B cell (primary cell): ENCODE measurements around the gene AOPEP. TPM values are rescaled to one million over a fixed set of nuclear protein-coding genes. Genes with fewer than 3 reads are reported as not detected.

Experiments
- ATAC-seq: fragments of 200-7000 bp; cut with Tn5 transposase; one replicate; pipeline ENCODE4 v1.10.0; 2021; ENCODE audit warnings: low read depth, mild to moderate bottlenecking, moderate number of reproducible peaks, moderate library complexity
- CTCF ChIA-PET: fragments of 350-600 bp; sonication (Branson Sonifier 250); formaldehyde crosslinking; loops from one replicate; lab custom pipeline; 2021; ENCODE audit warnings: antibody characterized with exemption, inconsistent platforms; lab: Charles Lee
- POLR2A ChIA-PET: fragments of 350-600 bp; sonication (Branson Sonifier 250); formaldehyde crosslinking; loops from one replicate; lab custom pipeline; 2021; ENCODE audit warnings: antibody characterized with exemption; lab: Charles Lee
- DNase-seq: peaks from one replicate; pipeline ENCODE4 v3.0.0; 2013
- H2AFZ ChIP-seq: 2 replicates; pipeline ENCODE4 v1.6.1; 2012; ENCODE audit warnings: mild to moderate bottlenecking, low read depth, low read length; ENCODE audit not compliant: insufficient read depth, poor library complexity, severe bottlenecking
- H3K27ac ChIP-seq, 2 donors: 1 replicate in 1 of 2; 2 replicates in 1 of 2; pipeline ENCODE4 v1.5.1; 2012 to 2013; ENCODE audit warnings: low read length in 2 of 2, mild to moderate bottlenecking in 2 of 2, moderate library complexity in 1 of 2
- H3K27me3 ChIP-seq, 4 experiments: fragments of 200-600 bp in 1 of 4; sonication (generic) in 1 of 4; replicated peaks in 1 of 4; 1 replicate in 2 of 4; 2 replicates in 2 of 4; pipeline versions ENCODE4 v1.6.1 to v1.7.0; 2013 to 2016; ENCODE audit warnings: low read length in 3 of 4, mild to moderate bottlenecking in 2 of 4, mixed read lengths in 1 of 4, moderate library complexity in 1 of 4; ENCODE audit not compliant: insufficient read depth in 4 of 4, control insufficient read depth in 3 of 4; ENCODE audit errors: control extremely low read depth in 1 of 4
- H3K36me3 ChIP-seq, 2 experiments: replicated peaks in 1 of 2; 1 replicate in 1 of 2; 2 replicates in 1 of 2; pipeline versions ENCODE4 v1.6.1 to v1.7.1; 2013; ENCODE audit warnings: low read length in 1 of 2; ENCODE audit not compliant: insufficient read depth in 2 of 2, control insufficient read depth in 1 of 2; ENCODE audit errors: control extremely low read depth in 1 of 2, extremely low read depth in 1 of 2
- H3K4me1 ChIP-seq, 2 donors: fragments of 200-600 bp in 1 of 2; sonication (generic) in 1 of 2; 1 replicate in 1 of 2; 2 replicates in 1 of 2; pipeline versions ENCODE4 v1.5.1 to v1.6.1; 2013 to 2017; ENCODE audit warnings: low read length in 2 of 2; ENCODE audit not compliant: control insufficient read depth in 2 of 2, insufficient read depth in 2 of 2
- H3K4me2 ChIP-seq: replicated peaks from 2 replicates; pipeline ENCODE3; 2012; ENCODE audit warnings: mild to moderate bottlenecking, low read depth, low read length; ENCODE audit not compliant: poor library complexity, severe bottlenecking
- H3K4me3 ChIP-seq, 5 experiments: fragments of 200-600 bp in 1 of 5; sonication (generic) in 1 of 5; 1 replicate in 3 of 5; 2 replicates in 2 of 5; pipeline versions ENCODE4 v1.5.1 to v1.7.0; 2011 to 2016; ENCODE audit warnings: low read length in 4 of 5, mild to moderate bottlenecking in 4 of 5, low read depth in 2 of 5, control low read depth in 1 of 5, moderate library complexity in 1 of 5; ENCODE audit not compliant: insufficient read depth in 1 of 5; ENCODE audit errors: control extremely low read depth in 1 of 5, extremely low read depth in 1 of 5
- H3K79me2 ChIP-seq: fragments of 200-600 bp; sonication (generic); one replicate; pipeline ENCODE4 v1.6.0; 2016; ENCODE audit warnings: low read length; ENCODE audit not compliant: control insufficient read depth, insufficient read depth
- H3K9ac ChIP-seq: fragments of 200-600 bp; sonication (generic); 2 replicates; pipeline ENCODE4 v1.6.1; 2017; ENCODE audit warnings: mild to moderate bottlenecking, low read length, moderate library complexity
- H3K9me3 ChIP-seq, 3 donors: one replicate each; pipeline versions ENCODE4 v1.6.1 to v1.7.1; 2013; ENCODE audit warnings: low read length in 2 of 3; ENCODE audit not compliant: control insufficient read depth in 2 of 3, insufficient read depth in 1 of 3; ENCODE audit errors: control extremely low read depth in 1 of 3
- H4K20me1 ChIP-seq: 2 replicates; pipeline ENCODE4 v1.6.0; 2012; ENCODE audit warnings: mild to moderate bottlenecking, low read length; ENCODE audit not compliant: insufficient read depth, control insufficient read depth, poor library complexity, severe bottlenecking
- H3K27ac Mint-ChIP-seq: one replicate; pipeline ENCODE4 v1.8.0; 2021; ENCODE audit warnings: mixed read lengths
- H3K27me3 Mint-ChIP-seq: one replicate; pipeline ENCODE4 v1.8.0; 2021; ENCODE audit warnings: mixed read lengths
- H3K4me1 Mint-ChIP-seq: one replicate; pipeline ENCODE4 v1.8.0; 2021; ENCODE audit warnings: mixed read lengths
- H3K4me3 Mint-ChIP-seq: one replicate; pipeline ENCODE4 v1.8.0; 2021; ENCODE audit warnings: mixed read lengths
- H3K9me3 Mint-ChIP-seq: one replicate; pipeline ENCODE4 v1.8.0; 2022; ENCODE audit warnings: mixed read lengths; ENCODE audit not compliant: insufficient read depth
- EZH2 ChIP-seq: IDR thresholded peaks from 2 replicates; pipeline ENCODE4 v1.6.1; 2012; ENCODE audit warnings: borderline replicate concordance, low read depth, mild to moderate bottlenecking, moderate library complexity, low read length; ENCODE audit not compliant: insufficient read depth, poor library complexity, severe bottlenecking
- WGBS: methylation state at CpG from one replicate; pipeline ENCODE4 v1.1.5; 2013; ENCODE audit warnings: missing lambda C conversion rate; ENCODE audit not compliant: insufficient coverage; 5-methylcytosine and 5-hydroxymethylcytosine counted together
- intact Hi-C: fragments of 100-400 bp; cut with micrococcal nuclease; formaldehyde crosslinking; loops from one replicate; pipeline ENCODE4 v1.10.0; 2022
- polyA plus RNA-seq: library from polyadenylated mRNA; depleted of rRNA; stranded (reverse); fragments of >200 nt; gene quantifications from 2 replicates; pipeline ENCODE4 v1.2.3, GENCODE V29; 2012
- total RNA-seq, 2 donors: library from RNA; stranded (reverse); fragments of 120-200 nt in 1 of 2; gene quantifications; 1 replicate in 1 of 2; 2 replicates in 1 of 2; pipeline versions ENCODE4 v1.2.3 to v1.2.4, GENCODE V29; 2013 to 2022
- TF ChIP-seq, protein P1 (sequence below): fragments of 200-600 bp; IDR thresholded peaks from one replicate; pipeline ENCODE4 v1.8.0; 2022; ENCODE audit warnings: antibody characterized with exemption, mild to moderate bottlenecking

AOPEP gene
- total and polyA plus RNA-seq, 2 donors (not counting 1 experiment from before 2014, with no cell fraction given), result 5.1 to 35.8 TPM

DNA sequence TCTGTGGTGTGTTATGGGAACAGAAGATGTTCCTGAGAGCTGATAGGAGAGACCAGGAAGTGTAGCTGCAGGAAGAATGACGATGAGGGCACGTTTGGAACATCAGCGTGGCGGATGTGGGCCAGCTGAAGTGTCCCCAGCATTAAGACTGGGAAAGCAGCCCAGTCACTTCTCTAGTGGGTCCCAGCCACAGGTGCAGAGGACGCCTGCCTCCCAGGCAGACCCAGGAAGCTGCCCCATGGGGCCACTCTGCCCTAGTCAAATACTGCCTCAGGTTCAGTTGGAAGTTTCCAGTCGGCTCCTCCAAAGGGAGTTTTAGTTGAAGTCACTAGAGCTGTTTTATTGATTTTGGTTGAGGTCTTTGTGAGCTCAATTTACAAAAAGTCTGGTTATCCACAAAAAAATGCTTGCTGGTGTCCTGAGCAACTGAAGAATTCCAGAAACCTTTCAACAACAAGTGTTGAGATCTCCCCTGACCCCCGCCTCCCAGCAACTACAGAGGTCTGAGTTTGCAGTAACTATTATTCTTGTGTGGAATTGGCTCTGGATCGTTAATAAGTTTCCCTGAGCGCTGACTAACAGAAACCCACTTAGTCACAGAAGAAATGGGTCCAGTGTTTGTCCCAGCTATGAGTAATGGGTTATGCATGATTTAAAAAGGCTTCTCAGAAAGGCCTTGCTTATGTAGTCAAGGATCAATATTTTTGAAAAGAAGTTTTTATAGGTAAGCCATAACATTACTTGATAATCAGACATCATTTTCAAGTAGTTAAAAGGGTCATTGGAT is 296.9 kb downstream of the AOPEP start:
- 90% methylated on average over 5 of the region's 9 CpGs for WGBS
- Histone ChIP-seq H4K20me1 (no peaks in the 10 kb centered on the region), H3K4me2 (no peak overlapping the region), H3K9ac (no peak overlapping the region), H3K4me3 (no peak overlapping the region), H3K79me2 (no peaks in the 10 kb centered on the region), H3K27ac (no peak overlapping the region), H3K36me3 (no peaks in the 10 kb centered on the region), H3K4me1 (no peaks in the 10 kb centered on the region), H3K27me3 (no peaks in the 10 kb centered on the region), H3K9me3 (no peaks in the 10 kb centered on the region), H2AFZ (no peak overlapping the region)
- POLR2A ChIA-PET, result no interaction called here
- CTCF ChIA-PET, result no interaction called here
- Mint-ChIP-seq H3K9me3 (no peaks in the 10 kb centered on the region), H3K4me1 (no peaks in the 10 kb centered on the region), H3K27ac (no peak overlapping the region), H3K27me3 (no peaks in the 10 kb centered on the region), H3K4me3 (no peak overlapping the region)
- intact Hi-C loops, result no loop called here
- ATAC-seq, result no peak
- no peak for DNase-seq
- no peak for TF ChIP-seq EZH2
- TF ChIP-seq, protein P1, sequence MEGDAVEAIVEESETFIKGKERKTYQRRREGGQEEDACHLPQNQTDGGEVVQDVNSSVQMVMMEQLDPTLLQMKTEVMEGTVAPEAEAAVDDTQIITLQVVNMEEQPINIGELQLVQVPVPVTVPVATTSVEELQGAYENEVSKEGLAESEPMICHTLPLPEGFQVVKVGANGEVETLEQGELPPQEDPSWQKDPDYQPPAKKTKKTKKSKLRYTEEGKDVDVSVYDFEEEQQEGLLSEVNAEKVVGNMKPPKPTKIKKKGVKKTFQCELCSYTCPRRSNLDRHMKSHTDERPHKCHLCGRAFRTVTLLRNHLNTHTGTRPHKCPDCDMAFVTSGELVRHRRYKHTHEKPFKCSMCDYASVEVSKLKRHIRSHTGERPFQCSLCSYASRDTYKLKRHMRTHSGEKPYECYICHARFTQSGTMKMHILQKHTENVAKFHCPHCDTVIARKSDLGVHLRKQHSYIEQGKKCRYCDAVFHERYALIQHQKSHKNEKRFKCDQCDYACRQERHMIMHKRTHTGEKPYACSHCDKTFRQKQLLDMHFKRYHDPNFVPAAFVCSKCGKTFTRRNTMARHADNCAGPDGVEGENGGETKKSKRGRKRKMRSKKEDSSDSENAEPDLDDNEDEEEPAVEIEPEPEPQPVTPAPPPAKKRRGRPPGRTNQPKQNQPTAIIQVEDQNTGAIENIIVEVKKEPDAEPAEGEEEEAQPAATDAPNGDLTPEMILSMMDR, result no peak

DNA sequence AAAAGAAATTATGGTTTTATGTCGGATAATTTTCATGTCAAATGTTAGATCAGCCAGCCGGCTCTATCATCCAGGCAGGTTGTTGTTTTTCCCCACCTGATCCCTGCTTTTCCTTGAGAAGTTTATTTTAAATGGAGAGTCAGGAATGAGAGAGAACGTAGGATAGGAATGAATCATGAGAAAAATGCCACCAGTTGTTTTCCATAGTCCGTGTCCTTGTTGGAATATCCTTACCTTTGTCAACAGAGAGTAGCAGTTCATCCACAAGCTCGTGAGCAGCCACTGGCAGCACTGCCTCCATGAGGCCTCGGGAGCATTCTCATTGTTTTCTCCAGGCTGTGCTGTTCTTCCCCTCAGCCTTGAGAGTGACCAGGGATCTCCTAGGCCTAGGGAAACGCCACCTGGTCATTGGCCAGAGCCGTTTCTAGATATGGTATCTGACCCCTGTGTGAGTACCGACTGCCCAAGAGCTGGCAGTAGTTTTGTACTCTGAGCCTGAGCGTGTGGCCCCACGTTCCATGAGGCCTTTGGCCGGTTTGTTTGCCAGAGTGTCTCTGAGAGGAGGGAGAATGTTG is 297.7 kb downstream of the AOPEP start:
- Mint-ChIP-seq H3K4me1 (no peaks in the 10 kb centered on the region), H3K4me3 (no peak overlapping the region), H3K27ac (no peak overlapping the region), H3K9me3 (no peaks in the 10 kb centered on the region), H3K27me3 (no peaks in the 10 kb centered on the region)
- intact Hi-C loops, result no loop called here
- no peak overlapping the region for H3K27ac ChIP-seq
- no peaks in the 10 kb centered on the region for H4K20me1 ChIP-seq
- ChIA-PET CTCF (no interaction called here), POLR2A (no interaction called here)
- DNase-seq (no peak), ATAC-seq (no peak)
- H3K4me2 ChIP-seq, result no peak overlapping the region
- no peak for TF ChIP-seq EZH2
- TF ChIP-seq, protein P1, result no peak
- no peak overlapping the region for H3K9ac ChIP-seq
- H3K4me3 ChIP-seq, result no peak overlapping the region
- no peaks in the 10 kb centered on the region for H3K36me3 ChIP-seq
- no peak overlapping the region for H2AFZ ChIP-seq
- H3K79me2 ChIP-seq, result no peaks in the 10 kb centered on the region
- no peaks in the 10 kb centered on the region for H3K4me1 ChIP-seq
- no peaks in the 10 kb centered on the region for H3K9me3 ChIP-seq
- no peaks in the 10 kb centered on the region for H3K27me3 ChIP-seq
- 94% methylated on average over 9 of the region's 12 CpGs for WGBS
